Measurements from ENCODE around the gene MRPL52.

MRPL52 gene

GRCh38 chr14:22841769-22842168 lies 12.1 kb downstream of the MRPL52 start:
- Histone ChIP-seq H3K4me1 (ENCODE audit: insufficient read depth, insufficient read length) (peaks cover 2% of the 10 kb centered on the region), H3K4me3 (ENCODE audit: insufficient read length, low read depth) (no peak overlapping the region), H3K36me3 (ENCODE audit: insufficient read depth, insufficient read length, low read length) (peaks cover 66% of the 10 kb centered on the region), H3K9me3 (ENCODE audit: insufficient read depth, low read length) (no peaks in the 10 kb centered on the region), H3K27me3 (ENCODE audit: insufficient read depth, insufficient read length) (no peaks in the 10 kb centered on the region), H3K9ac (ENCODE audit: insufficient read length, low read depth) (no peak overlapping the region)
- DNase-seq (ENCODE audit: low read depth, low spot score) = no peak
- no peak for TF ChIP-seq ZNF274 (IDR thresholded peaks at IDR 0.05; ENCODE audit: low read depth, low read length)
- TF ChIP-seq YY1 (IDR thresholded peaks at IDR 0.05; ENCODE audit: insufficient read depth, insufficient read length) = no peak
- no peak for TF ChIP-seq SUZ12 (IDR thresholded peaks at IDR 0.05; ENCODE audit: extremely low read depth, insufficient read depth, insufficient read length)

DNA sequence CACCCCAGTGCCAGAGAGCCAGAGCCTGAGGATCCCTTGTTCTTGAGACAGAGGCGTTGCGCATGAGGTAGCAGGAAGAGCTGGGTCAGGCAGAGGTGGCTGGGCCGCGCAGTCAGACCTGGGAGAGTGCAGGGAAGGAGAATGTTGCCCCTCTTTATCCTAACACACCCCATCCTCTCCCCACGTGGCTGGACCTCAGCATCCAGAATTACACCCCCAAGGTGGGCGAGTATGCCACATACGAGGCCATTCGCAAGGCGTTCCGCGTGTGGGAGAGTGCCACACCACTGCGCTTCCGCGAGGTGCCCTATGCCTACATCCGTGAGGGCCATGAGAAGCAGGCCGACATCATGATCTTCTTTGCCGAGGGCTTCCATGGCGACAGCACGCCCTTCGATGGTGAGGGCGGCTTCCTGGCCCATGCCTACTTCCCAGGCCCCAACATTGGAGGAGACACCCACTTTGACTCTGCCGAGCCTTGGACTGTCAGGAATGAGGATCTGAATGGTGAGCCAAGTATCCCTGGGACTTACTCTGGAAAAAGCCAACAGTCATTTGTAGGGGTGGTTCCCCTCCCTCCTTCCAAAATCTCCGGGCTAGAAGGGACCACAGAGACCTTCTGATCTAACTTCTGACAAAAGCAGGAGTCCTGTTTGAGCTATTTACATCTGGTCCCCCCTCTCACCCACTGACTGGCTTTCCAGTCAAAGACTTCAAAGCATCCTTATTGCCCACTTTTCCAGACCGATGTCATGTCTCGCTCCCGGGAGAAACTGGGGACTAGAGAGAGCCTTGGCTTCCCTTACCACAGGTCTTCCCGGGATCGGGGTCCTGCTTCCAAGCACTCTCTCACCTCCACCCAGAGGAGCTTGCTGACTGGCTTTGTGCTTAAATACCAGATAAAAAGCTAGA lies 12.8 kb downstream of the MRPL52 start:
- Histone ChIP-seq H3K9ac (ENCODE audit: insufficient read length, low read depth) (no peak overlapping the region), H3K9me3 (ENCODE audit: insufficient read depth, low read length) (no peaks in the 10 kb centered on the region), H3K27me3 (ENCODE audit: insufficient read depth, insufficient read length) (no peaks in the 10 kb centered on the region), H3K4me3 (ENCODE audit: insufficient read length, low read depth) (no peak overlapping the region), H3K4me1 (ENCODE audit: insufficient read depth, insufficient read length) (peaks cover 2% of the 10 kb centered on the region), H3K36me3 (ENCODE audit: insufficient read depth, insufficient read length, low read length) (peaks cover 70% of the 10 kb centered on the region)
- TF ChIP-seq SUZ12 (IDR thresholded peaks at IDR 0.05; ENCODE audit: extremely low read depth, insufficient read depth, insufficient read length) (no peak), ZNF274 (IDR thresholded peaks at IDR 0.05; ENCODE audit: low read depth, low read length) (no peak), YY1 (IDR thresholded peaks at IDR 0.05; ENCODE audit: insufficient read depth, insufficient read length) (no peak)
- no peak for DNase-seq (ENCODE audit: low read depth, low spot score)

GRCh38 chr14:22843123-22843925 lies 13.6 kb downstream of the MRPL52 start:
- no peaks in the 10 kb centered on the region for H3K9me3 ChIP-seq (ENCODE audit: insufficient read depth, low read length)
- no peaks in the 10 kb centered on the region for H3K27me3 ChIP-seq (ENCODE audit: insufficient read depth, insufficient read length)
- DNase-seq (ENCODE audit: low read depth, low spot score) = no peak
- TF ChIP-seq YY1 (IDR thresholded peaks at IDR 0.05; ENCODE audit: insufficient read depth, insufficient read length) = no peak
- no peak for TF ChIP-seq ZNF274 (IDR thresholded peaks at IDR 0.05; ENCODE audit: low read depth, low read length)
- TF ChIP-seq SUZ12 (IDR thresholded peaks at IDR 0.05; ENCODE audit: extremely low read depth, insufficient read depth, insufficient read length) = no peak
- H3K9ac ChIP-seq (ENCODE audit: insufficient read length, low read depth) = no peak overlapping the region
- peaks cover 70% of the 10 kb centered on the region for H3K36me3 ChIP-seq (ENCODE audit: insufficient read depth, insufficient read length, low read length)
- peaks cover 8% of the 10 kb centered on the region for H3K4me1 ChIP-seq (ENCODE audit: insufficient read depth, insufficient read length)
- H3K4me3 ChIP-seq (ENCODE audit: insufficient read length, low read depth) = no peak overlapping the region

GRCh38 chr14:22844221-22845102 lies 14.8 kb downstream of the MRPL52 start:
- Histone ChIP-seq H3K36me3 (ENCODE audit: insufficient read depth, insufficient read length, low read length) (peaks cover 69% of the 10 kb centered on the region), H3K4me1 (ENCODE audit: insufficient read depth, insufficient read length) (peaks cover 11% of the 10 kb centered on the region), H3K27me3 (ENCODE audit: insufficient read depth, insufficient read length) (no peaks in the 10 kb centered on the region)

DNA sequence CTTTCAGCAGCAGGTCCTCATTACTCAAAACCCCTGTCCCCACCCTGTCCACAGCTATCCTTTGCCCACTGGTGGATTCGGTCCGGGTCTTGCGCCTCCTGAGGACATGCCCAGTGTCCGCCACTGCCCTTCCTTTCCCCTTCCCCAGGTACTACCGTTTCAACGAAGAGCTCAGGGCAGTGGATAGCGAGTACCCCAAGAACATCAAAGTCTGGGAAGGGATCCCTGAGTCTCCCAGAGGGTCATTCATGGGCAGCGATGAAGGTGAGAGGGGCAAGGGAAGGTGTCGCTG lies 15.4 kb downstream of the MRPL52 start:
- TF ChIP-seq SUZ12 (IDR thresholded peaks at IDR 0.05; ENCODE audit: extremely low read depth, insufficient read depth, insufficient read length) (no peak), ZNF274 (IDR thresholded peaks at IDR 0.05; ENCODE audit: low read depth, low read length) (no peak), YY1 (IDR thresholded peaks at IDR 0.05; ENCODE audit: insufficient read depth, insufficient read length) (no peak)
- peaks cover 64% of the 10 kb centered on the region for H3K36me3 ChIP-seq (ENCODE audit: insufficient read depth, insufficient read length, low read length)
- H3K4me1 ChIP-seq (ENCODE audit: insufficient read depth, insufficient read length) = peaks cover 11% of the 10 kb centered on the region

More at GRCh38 chr14:22844221-22845102, 14.8 kb downstream of the MRPL52 start:
- no peak for DNase-seq (ENCODE audit: low read depth, low spot score)
- Histone ChIP-seq H3K9ac (ENCODE audit: insufficient read length, low read depth) (no peak overlapping the region), H3K9me3 (ENCODE audit: insufficient read depth, low read length) (no peaks in the 10 kb centered on the region), H3K4me3 (ENCODE audit: insufficient read length, low read depth) (no peak overlapping the region)
- no peak for TF ChIP-seq SUZ12 (IDR thresholded peaks at IDR 0.05; ENCODE audit: extremely low read depth, insufficient read depth, insufficient read length)
- no peak for TF ChIP-seq YY1 (IDR thresholded peaks at IDR 0.05; ENCODE audit: insufficient read depth, insufficient read length)
- TF ChIP-seq ZNF274 (IDR thresholded peaks at IDR 0.05; ENCODE audit: low read depth, low read length) = no peak

GRCh38 chr14:22845821-22846625 lies 16.3 kb downstream of the MRPL52 start:
- H3K36me3 ChIP-seq (ENCODE audit: insufficient read depth, insufficient read length, low read length) = peaks cover 60% of the 10 kb centered on the region
- no peaks in the 10 kb centered on the region for H3K27me3 ChIP-seq (ENCODE audit: insufficient read depth, insufficient read length)
- H3K4me3 ChIP-seq (ENCODE audit: insufficient read length, low read depth) = no peak overlapping the region
- DNase-seq (ENCODE audit: low read depth, low spot score) = no peak
- H3K9ac ChIP-seq (ENCODE audit: insufficient read length, low read depth) = no peak overlapping the region
- TF ChIP-seq SUZ12 (IDR thresholded peaks at IDR 0.05; ENCODE audit: extremely low read depth, insufficient read depth, insufficient read length) (no peak), ZNF274 (IDR thresholded peaks at IDR 0.05; ENCODE audit: low read depth, low read length) (no peak), YY1 (IDR thresholded peaks at IDR 0.05; ENCODE audit: insufficient read depth, insufficient read length) (no peak)
- H3K4me1 ChIP-seq (ENCODE audit: insufficient read depth, insufficient read length) = peaks cover 11% of the 10 kb centered on the region
- no peaks in the 10 kb centered on the region for H3K9me3 ChIP-seq (ENCODE audit: insufficient read depth, low read length)

More for the DNA sequence above, 15.4 kb downstream of the MRPL52 start:
- no peak overlapping the region for H3K9ac ChIP-seq (ENCODE audit: insufficient read length, low read depth)
- no peak overlapping the region for H3K4me3 ChIP-seq (ENCODE audit: insufficient read length, low read depth)
- no peaks in the 10 kb centered on the region for H3K27me3 ChIP-seq (ENCODE audit: insufficient read depth, insufficient read length)
- DNase-seq (ENCODE audit: low read depth, low spot score) = no peak
- no peaks in the 10 kb centered on the region for H3K9me3 ChIP-seq (ENCODE audit: insufficient read depth, low read length)
